ENCODE measurements around the gene FKBP2.
A peak's percentile ranks its signal among the peaks of the same experiment; 100 is the strongest.

The FKBP2 gene

GRCh38 chr11:64284048-64284961 is 43.4 kb downstream of the FKBP2 start, which contains the start of gene BAD:
Gene BAD, minus strand, starts transcription at chr11:64284665. Its CDS starts 297 bp downstream, at chr11:64284368.
- peak; percentile 93 to 95 for DNase-seq (ENCODE audit: low read depth in 1 of 2, low spot score in 1 of 2)
- Histone ChIP-seq H3K27ac (replicated peaks) (peak within 1 kb of the TSS; percentile 77), H3K4me3 (replicated peaks; ENCODE audit: insufficient read depth, low read length) (peak within 1 kb of the TSS; percentile 79), H3K27me3 (ENCODE audit: insufficient read depth, poor library complexity, severe bottlenecking) (no peaks in the 10 kb centered on the region)
- TF ChIP-seq POLR2AphosphoS5 (IDR thresholded peaks at IDR 0.05; ENCODE audit: low read depth) (peak; percentile 21; the same call in 1 of the 2 replicates), REST (IDR thresholded peaks at IDR 0.05; ENCODE audit: insufficient replicate concordance, low read depth) (no peak)

- DNase-seq (ENCODE audit: low read depth in 1 of 2, low spot score in 1 of 2) = peak; percentile 69 to 84
- Histone ChIP-seq H3K4me3 (replicated peaks; ENCODE audit: insufficient read depth, low read length) (peak within 1 kb of the TSS; percentile 79), H3K27me3 (ENCODE audit: insufficient read depth, poor library complexity, severe bottlenecking) (peaks cover 1% of the 10 kb centered on the region), H3K27ac (replicated peaks) (peak within 1 kb of the TSS; percentile 77)
- TF ChIP-seq REST (IDR thresholded peaks at IDR 0.05; ENCODE audit: insufficient replicate concordance, low read depth) (no peak), GABPA (IDR thresholded peaks at IDR 0.05; ENCODE audit: low read depth) (no peak), POLR2AphosphoS5 (IDR thresholded peaks at IDR 0.05; ENCODE audit: low read depth) (peak; percentile 13; the same call in 1 of the 2 replicates)
These were observed 44.3 kb downstream of the FKBP2 start, which contains the start of gene GPR137 for GRCh38 chr11:64284962-64285884. Gene GPR137, plus strand, starts transcription at chr11:64285848. Its CDS starts 677 bp downstream, at chr11:64286525.

DNA sequence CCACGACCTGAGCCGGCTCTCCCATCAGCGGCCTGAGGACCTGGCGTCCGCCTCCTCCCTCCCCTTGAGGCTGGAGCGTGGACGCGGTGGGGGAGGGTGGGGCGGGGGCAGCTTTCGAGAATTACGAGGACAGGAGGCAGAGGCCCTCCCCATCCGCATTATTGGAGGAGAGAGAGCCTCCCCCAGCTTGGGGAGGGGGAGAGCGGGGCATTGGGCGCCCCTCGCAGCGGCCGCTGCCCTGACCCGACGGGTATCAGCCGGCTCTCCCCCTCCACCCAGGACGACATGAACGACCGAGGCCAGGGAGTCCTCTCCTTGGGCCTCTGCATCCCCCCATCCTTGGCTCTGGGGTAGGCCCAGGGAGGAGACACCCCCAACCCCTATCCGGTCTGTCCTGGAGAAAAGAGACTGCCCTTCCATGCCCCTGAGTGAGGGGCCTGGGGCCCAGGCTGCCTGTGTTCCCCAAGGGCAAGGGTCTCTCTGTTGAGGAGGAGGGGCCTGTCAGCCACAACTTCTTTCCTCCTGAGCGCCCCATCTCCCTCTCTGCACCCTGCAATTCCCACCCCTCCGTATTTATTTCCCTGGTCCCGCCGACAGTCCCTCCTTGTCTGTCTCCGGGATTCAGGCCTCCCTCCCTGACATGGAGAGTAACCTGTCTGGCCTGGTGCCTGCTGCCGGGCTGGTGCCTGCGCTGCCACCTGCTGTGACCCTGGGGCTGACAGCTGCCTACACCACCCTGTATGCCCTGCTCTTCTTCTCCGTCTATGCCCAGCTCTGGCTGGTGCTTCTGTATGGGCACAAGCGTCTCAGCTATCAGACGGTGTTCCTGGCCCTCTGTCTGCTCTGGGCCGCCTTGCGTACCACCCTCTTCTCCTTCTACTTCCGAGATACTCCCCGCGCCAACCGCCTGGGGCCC is 45.2 kb downstream of the FKBP2 start:
- H3K4me3 ChIP-seq (replicated peaks; ENCODE audit: insufficient read depth, low read length) = peak overlapping the region; percentile 79
- H3K27ac ChIP-seq (replicated peaks) = no peak overlapping the region
- DNase-seq (ENCODE audit: low read depth in 1 of 2, low spot score in 1 of 2) = peak in 1 of 2 experiments; percentile 62
- H3K27me3 ChIP-seq (ENCODE audit: insufficient read depth, poor library complexity, severe bottlenecking) = peaks cover 10% of the 10 kb centered on the region
- TF ChIP-seq POLR2AphosphoS5 (IDR thresholded peaks at IDR 0.05; ENCODE audit: low read depth) (0 out of 2 replicates have a peak, but pooled peaks have one; percentile 8), GABPA (IDR thresholded peaks at IDR 0.05; ENCODE audit: low read depth) (no peak)
- TF ChIP-seq, protein P1, sequence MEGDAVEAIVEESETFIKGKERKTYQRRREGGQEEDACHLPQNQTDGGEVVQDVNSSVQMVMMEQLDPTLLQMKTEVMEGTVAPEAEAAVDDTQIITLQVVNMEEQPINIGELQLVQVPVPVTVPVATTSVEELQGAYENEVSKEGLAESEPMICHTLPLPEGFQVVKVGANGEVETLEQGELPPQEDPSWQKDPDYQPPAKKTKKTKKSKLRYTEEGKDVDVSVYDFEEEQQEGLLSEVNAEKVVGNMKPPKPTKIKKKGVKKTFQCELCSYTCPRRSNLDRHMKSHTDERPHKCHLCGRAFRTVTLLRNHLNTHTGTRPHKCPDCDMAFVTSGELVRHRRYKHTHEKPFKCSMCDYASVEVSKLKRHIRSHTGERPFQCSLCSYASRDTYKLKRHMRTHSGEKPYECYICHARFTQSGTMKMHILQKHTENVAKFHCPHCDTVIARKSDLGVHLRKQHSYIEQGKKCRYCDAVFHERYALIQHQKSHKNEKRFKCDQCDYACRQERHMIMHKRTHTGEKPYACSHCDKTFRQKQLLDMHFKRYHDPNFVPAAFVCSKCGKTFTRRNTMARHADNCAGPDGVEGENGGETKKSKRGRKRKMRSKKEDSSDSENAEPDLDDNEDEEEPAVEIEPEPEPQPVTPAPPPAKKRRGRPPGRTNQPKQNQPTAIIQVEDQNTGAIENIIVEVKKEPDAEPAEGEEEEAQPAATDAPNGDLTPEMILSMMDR (IDR thresholded peaks at IDR 0.05; ENCODE audit: insufficient read depth, low read length) = peak; percentile 25

- H3K27ac ChIP-seq (replicated peaks) = no peak overlapping the region
- peaks cover 12% of the 10 kb centered on the region for H3K27me3 ChIP-seq (ENCODE audit: insufficient read depth, poor library complexity, severe bottlenecking)
- TF ChIP-seq SPI1 (IDR thresholded peaks at IDR 0.05; ENCODE audit: borderline replicate concordance, low read depth) (no peak), GABPA (IDR thresholded peaks at IDR 0.05; ENCODE audit: low read depth) (no peak), REST (IDR thresholded peaks at IDR 0.05; ENCODE audit: insufficient replicate concordance, low read depth) (no peak), POLR2AphosphoS5 (IDR thresholded peaks at IDR 0.05; ENCODE audit: low read depth) (no peak)
- TF ChIP-seq, protein P1 (IDR thresholded peaks at IDR 0.05; ENCODE audit: insufficient read depth, low read length) = no peak
- no peak for DNase-seq (ENCODE audit: low read depth in 1 of 2, low spot score in 1 of 2)
- no peak overlapping the region for H3K4me3 ChIP-seq (replicated peaks; ENCODE audit: insufficient read depth, low read length)
These were observed 45.9 kb downstream of the FKBP2 start for GRCh38 chr11:64286801-64287159.
